CD8-positive, alpha-beta memory T cell (primary cell): ENCODE results near the gene TMEM184B. TPM values are rescaled to one million over a fixed set of nuclear protein-coding genes. Genes with fewer than 3 reads are reported as not detected.

Experiments
- CTCF ChIA-PET: fragments of 350-600 bp; sonication (Branson Sonifier 250); formaldehyde crosslinking; loops from one replicate; lab custom pipeline; 2021; ENCODE audit warnings: antibody characterized with exemption; lab: Charles Lee
- POLR2A ChIA-PET: fragments of 350-600 bp; sonication (Branson Sonifier 250); formaldehyde crosslinking; loops from one replicate; lab custom pipeline; 2021; ENCODE audit warnings: antibody characterized with exemption; lab: Charles Lee
- DNase-seq, 5 donors: peaks; one replicate each; pipeline versions ENCODE4 v3.0.0 to v3.0.0-alpha.2; 2020 to 2022; ENCODE audit warnings: mixed read lengths in 1 of 5
- H3K27ac ChIP-seq: one replicate; pipeline ENCODE4 v1.7.0; 2013; ENCODE audit warnings: low read depth, mild to moderate bottlenecking, low read length, moderate library complexity
- H3K27me3 ChIP-seq: 2 replicates; pipeline ENCODE4 v1.7.0; 2013; ENCODE audit warnings: low read length, mild to moderate bottlenecking; ENCODE audit not compliant: insufficient read depth, poor library complexity, severe bottlenecking
- H3K36me3 ChIP-seq: 2 replicates; pipeline ENCODE4 v1.7.0; 2013; ENCODE audit warnings: mild to moderate bottlenecking, low read length, moderate library complexity; ENCODE audit not compliant: insufficient read depth
- H3K4me1 ChIP-seq: 2 replicates; pipeline ENCODE4 v1.7.0; 2013; ENCODE audit warnings: mild to moderate bottlenecking, low read length, moderate library complexity; ENCODE audit not compliant: insufficient read depth
- H3K4me3 ChIP-seq: 2 replicates; pipeline ENCODE4 v1.7.0; 2013; ENCODE audit warnings: mild to moderate bottlenecking, low read length
- H3K9me3 ChIP-seq: 2 replicates; pipeline ENCODE4 v1.7.0; 2013; ENCODE audit warnings: mild to moderate bottlenecking, low read length
- H3K27ac Mint-ChIP-seq, 8 donors: one replicate each; pipeline ENCODE4 v1.8.0; 2020 to 2021; ENCODE audit warnings: mixed read lengths in 8 of 8, mild to moderate bottlenecking in 6 of 8, inconsistent platforms in 3 of 8, moderate library complexity in 3 of 8
- H3K27me3 Mint-ChIP-seq, 2 donors: one replicate each; pipeline ENCODE4 v1.8.0; 2020 to 2021; ENCODE audit warnings: mixed read lengths in 2 of 2, mild to moderate bottlenecking in 1 of 2, moderate library complexity in 1 of 2
- H3K36me3 Mint-ChIP-seq, 3 donors: one replicate each; pipeline ENCODE4 v1.8.0; 2020 to 2021; ENCODE audit warnings: mixed read lengths in 3 of 3, inconsistent platforms in 1 of 3, mild to moderate bottlenecking in 1 of 3
- H3K4me1 Mint-ChIP-seq, 3 donors: one replicate each; pipeline ENCODE4 v1.8.0; 2020 to 2021; ENCODE audit warnings: mixed read lengths in 3 of 3, inconsistent platforms in 1 of 3, mild to moderate bottlenecking in 1 of 3
- H3K4me3 Mint-ChIP-seq, 7 donors: one replicate each; pipeline ENCODE4 v1.8.0; 2020 to 2021; ENCODE audit warnings: mixed read lengths in 7 of 7, mild to moderate bottlenecking in 6 of 7, moderate library complexity in 4 of 7, inconsistent platforms in 2 of 7
- H3K9me3 Mint-ChIP-seq, 5 donors: one replicate each; pipeline ENCODE4 v1.8.0; 2020 to 2022; ENCODE audit warnings: mixed read lengths in 5 of 5, mild to moderate bottlenecking in 3 of 5, moderate library complexity in 2 of 5, inconsistent platforms in 1 of 5
- polyA plus RNA-seq: library from polyadenylated mRNA; unstranded; fragments of 300-500 nt; fragmentation: Illumina TruSeq; gene quantifications from one replicate; pipeline ENCODE4 v1.2.3, GENCODE V29; 2021
- total RNA-seq, 2 experiments: library from RNA; stranded (reverse); gene quantifications; one replicate each; pipeline ENCODE4 v1.2.3, GENCODE V29; 2021

TMEM184B gene
- total and polyA plus RNA-seq, 3 experiments from 2014 or later, result 23.4 to 31.7 (median 29.0) TPM

DNA sequence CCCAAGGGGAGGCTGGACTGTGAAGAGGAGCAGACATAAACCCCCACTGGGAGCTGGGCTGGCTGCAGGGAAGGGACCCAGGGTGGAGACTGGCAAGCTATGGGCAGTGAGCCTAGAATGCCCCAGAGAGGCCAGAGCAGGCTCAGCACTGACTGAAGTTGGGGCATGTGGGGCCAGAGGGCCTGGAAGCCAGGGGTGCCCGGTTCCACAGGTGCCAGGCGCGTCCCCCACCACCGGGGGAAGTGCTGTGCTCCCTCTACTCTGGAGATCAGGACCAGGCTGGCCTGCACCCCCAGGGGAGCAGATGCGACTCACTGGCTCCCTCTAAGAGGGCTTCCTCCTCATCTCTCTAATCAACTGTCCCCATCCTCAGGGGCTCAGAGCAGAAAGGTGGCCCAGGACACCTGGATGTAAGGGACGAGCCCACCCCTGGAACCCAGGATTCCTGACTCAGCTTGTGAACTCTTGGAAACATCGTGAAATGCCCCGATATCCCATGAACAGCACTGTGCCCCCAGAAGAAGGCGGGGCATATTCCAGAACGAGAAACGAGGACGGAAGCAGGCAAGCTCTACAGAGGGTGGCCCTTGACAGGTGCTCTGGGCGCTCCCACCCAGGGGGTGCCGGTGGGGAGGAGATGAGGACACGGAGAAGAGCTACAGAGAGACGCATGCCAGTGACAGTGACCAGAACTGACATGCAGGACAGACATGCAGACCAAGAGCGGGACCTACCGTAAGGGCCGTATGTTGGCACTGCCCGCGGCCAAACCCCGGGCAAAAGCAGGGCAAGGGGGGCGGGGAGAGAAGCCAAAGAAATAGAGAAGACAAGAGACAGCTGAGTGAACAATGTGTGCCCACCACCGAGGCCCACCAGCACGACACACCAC, 50.7 kb downstream of the TMEM184B start:
- H3K4me3 ChIP-seq, result no peak overlapping the region
- Mint-ChIP-seq H3K9me3 (no peaks in the 10 kb centered on the region), H3K27me3 (no peaks in the 10 kb centered on the region), H3K4me3 (no peak overlapping the region), H3K36me3 (peaks cover 0 to 44% (median 0%) of the 10 kb centered on the region in 3 donors), H3K4me1 (peaks cover 12 to 19% (median 18%) of the 10 kb centered on the region in 3 donors), H3K27ac (peak overlapping the region in 5 of 8 donors; percentile 17 to 85 (median 45))
- ChIA-PET POLR2A (no interaction called here), CTCF (no interaction called here)
- peaks cover 6% of the 10 kb centered on the region for H3K4me1 ChIP-seq
- DNase-seq, result no peak
- H3K36me3 ChIP-seq, result no peaks in the 10 kb centered on the region
- no peaks in the 10 kb centered on the region for H3K9me3 ChIP-seq
- no peaks in the 10 kb centered on the region for H3K27me3 ChIP-seq
- no peak overlapping the region for H3K27ac ChIP-seq

DNA sequence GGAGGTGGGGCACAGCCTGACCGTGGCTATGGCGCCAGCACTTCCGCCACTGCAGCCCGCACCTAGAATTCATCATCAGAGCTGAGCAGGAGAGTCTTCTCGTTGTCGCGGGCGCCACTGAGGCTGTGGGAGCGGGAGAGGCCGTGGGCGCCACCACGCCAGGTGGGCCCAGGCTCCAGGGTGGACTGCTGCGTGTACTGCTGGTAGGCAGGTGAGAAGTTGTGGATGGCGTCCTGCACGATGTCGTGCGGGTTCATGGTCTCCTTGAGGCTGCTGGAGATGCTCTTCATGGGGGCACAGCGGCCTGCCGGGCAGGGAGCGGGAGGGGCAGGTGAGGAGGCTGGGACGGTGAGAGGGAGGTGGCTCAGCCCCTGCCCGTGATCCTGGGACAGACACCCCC, 51.4 kb downstream of the TMEM184B start:
- DNase-seq, result no peak
- Mint-ChIP-seq H3K4me1 (peaks cover 12 to 21% (median 19%) of the 10 kb centered on the region in 3 donors), H3K9me3 (no peaks in the 10 kb centered on the region), H3K36me3 (peaks cover 0 to 44% (median under 1%) of the 10 kb centered on the region in 3 donors), H3K27me3 (no peaks in the 10 kb centered on the region), H3K27ac (peak overlapping the region in 2 of 8 donors; percentile 33 to 51), H3K4me3 (no peak overlapping the region)
- POLR2A ChIA-PET, result no interaction called here
- Histone ChIP-seq H3K27ac (no peak overlapping the region), H3K9me3 (no peaks in the 10 kb centered on the region), H3K4me1 (peaks cover 6% of the 10 kb centered on the region), H3K36me3 (no peaks in the 10 kb centered on the region), H3K4me3 (no peak overlapping the region), H3K27me3 (no peaks in the 10 kb centered on the region)
- CTCF ChIA-PET, result no interaction called here

DNA sequence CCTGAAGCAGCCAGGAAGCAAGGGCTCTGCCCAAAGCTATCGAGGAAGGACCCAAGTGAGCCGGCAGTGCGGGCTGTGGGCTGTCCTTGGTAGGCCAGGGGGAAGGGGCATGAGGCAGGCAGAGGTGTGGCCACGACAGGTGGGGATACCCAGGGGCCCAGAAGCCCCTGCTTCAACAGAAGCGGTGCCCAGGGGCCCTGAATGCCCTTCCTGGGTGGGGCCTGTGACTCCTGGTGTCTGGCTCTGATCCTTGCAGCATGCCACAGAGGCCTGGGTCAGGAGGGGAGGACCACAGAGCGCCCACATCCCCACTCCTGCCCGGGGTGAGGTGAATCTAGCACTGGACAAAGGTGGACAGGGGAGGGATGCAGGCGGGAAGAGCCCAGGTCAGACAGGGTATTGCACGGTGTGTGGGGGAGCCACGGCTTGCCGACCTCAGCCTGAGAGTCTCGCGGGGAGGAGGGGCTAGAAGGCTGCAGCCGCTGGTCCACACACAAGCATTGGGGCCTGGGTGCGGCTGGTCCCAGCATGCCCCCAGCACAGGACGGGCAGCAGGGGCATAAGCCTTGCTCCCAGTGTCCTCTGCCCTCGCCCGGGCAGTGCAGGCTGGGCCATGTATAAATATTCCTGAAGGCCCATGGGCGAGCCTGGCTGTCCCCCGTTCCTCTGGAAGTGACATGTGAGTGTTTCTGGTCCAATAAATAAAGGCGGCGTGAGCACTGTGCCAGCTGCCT, 52.0 kb downstream of the TMEM184B start:
- H3K27me3 ChIP-seq, result no peaks in the 10 kb centered on the region
- H3K27ac Mint-ChIP-seq, result peak overlapping the region in 3 of 8 donors; percentile 33 to 70 (median 51)
- H3K9me3 Mint-ChIP-seq, result no peaks in the 10 kb centered on the region
- ChIA-PET CTCF (no interaction called here), POLR2A (no interaction called here)
- no peaks in the 10 kb centered on the region for H3K9me3 ChIP-seq
- H3K36me3 ChIP-seq, result no peaks in the 10 kb centered on the region
- no peak overlapping the region for H3K4me3 ChIP-seq
- no peak overlapping the region for H3K4me3 Mint-ChIP-seq
- H3K27ac ChIP-seq, result no peak overlapping the region
- no peak for DNase-seq
- H3K27me3 Mint-ChIP-seq, result no peaks in the 10 kb centered on the region
- peaks cover 0 to 43% (median 2%) of the 10 kb centered on the region in 3 donors for H3K36me3 Mint-ChIP-seq
- H3K4me1 Mint-ChIP-seq, result peaks cover 12 to 21% (median 19%) of the 10 kb centered on the region in 3 donors
- peaks cover 6% of the 10 kb centered on the region for H3K4me1 ChIP-seq

DNA sequence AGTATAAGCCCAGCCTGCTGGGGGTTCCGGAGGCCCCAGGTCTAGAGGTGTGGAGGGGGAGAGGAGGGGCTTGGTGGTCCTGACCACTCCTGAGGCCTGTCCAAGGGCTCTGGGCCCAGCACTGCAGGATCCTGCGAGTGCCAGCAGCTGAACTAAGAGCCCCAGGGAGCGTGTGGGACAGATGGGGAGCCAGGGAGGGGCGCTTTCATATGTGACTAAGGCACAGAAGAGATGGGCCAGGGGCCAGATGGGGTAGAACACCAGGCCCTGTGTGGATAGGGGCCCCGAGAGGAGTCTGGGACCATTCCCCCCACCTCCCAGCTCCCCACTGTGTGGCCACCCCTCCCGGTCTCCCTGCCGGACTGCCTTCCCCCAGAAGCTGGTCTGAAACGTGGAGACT, 52.6 kb downstream of the TMEM184B start:
- H3K27ac Mint-ChIP-seq, result peak overlapping the region in 5 of 8 donors; percentile 39 to 83 (median 66)
- H3K27ac ChIP-seq, result no peak overlapping the region
- DNase-seq, result no peak
- peaks cover 6% of the 10 kb centered on the region for H3K4me1 ChIP-seq
- no peaks in the 10 kb centered on the region for H3K36me3 ChIP-seq
- no peaks in the 10 kb centered on the region for H3K9me3 Mint-ChIP-seq
- no peaks in the 10 kb centered on the region for H3K27me3 ChIP-seq
- peaks cover 13 to 22% (median 20%) of the 10 kb centered on the region in 3 donors for H3K4me1 Mint-ChIP-seq
- no peak overlapping the region for H3K4me3 Mint-ChIP-seq
- ChIA-PET CTCF (interaction anchor here (1.3 kb wide), 1 partner anchor 106 kb away, joined by 4 read pairs; no protein-coding TSS in a partner anchor), POLR2A (no interaction called here)
- no peaks in the 10 kb centered on the region for H3K9me3 ChIP-seq
- H3K27me3 Mint-ChIP-seq, result no peaks in the 10 kb centered on the region
- peaks cover 0 to 36% (median 2%) of the 10 kb centered on the region in 3 donors for H3K36me3 Mint-ChIP-seq
- no peak overlapping the region for H3K4me3 ChIP-seq

DNA sequence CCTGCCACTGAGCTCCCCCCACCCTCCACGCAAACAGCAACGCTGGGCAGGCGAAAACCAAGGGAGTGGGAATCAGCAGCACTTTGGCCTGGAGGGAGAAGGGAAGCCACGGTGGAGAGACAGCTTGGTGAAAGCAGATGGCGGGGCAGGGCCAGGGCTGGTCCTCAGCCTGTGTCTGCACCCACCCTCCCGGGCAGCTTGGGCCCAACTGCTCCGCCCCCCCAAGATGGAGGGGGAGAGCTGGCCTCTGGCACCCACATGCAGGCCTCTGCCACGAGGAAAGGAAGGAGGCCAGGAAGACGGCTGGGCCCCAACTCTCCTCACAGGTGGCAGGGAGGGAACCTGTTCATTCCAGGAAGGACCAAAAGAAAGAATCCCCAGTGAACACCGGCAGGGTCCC, 53.2 kb downstream of the TMEM184B start:
- no peaks in the 10 kb centered on the region for H3K27me3 ChIP-seq
- no peaks in the 10 kb centered on the region for H3K27me3 Mint-ChIP-seq
- H3K9me3 Mint-ChIP-seq, result no peaks in the 10 kb centered on the region
- CTCF ChIA-PET, result interaction anchor here (1.3 kb wide), 1 partner anchor 105 kb away, joined by 4 read pairs; no protein-coding TSS in a partner anchor
- peaks cover 0 to 31% (median 2%) of the 10 kb centered on the region in 3 donors for H3K36me3 Mint-ChIP-seq
- peaks cover 16 to 27% (median 23%) of the 10 kb centered on the region in 3 donors for H3K4me1 Mint-ChIP-seq
- peak overlapping the region; percentile 59 to 91 (median 69) for H3K27ac Mint-ChIP-seq
- no peak overlapping the region for H3K27ac ChIP-seq
- H3K4me3 Mint-ChIP-seq, result no peak overlapping the region
- H3K9me3 ChIP-seq, result no peaks in the 10 kb centered on the region
- peaks cover 6% of the 10 kb centered on the region for H3K4me1 ChIP-seq
- POLR2A ChIA-PET, result no interaction called here
- no peak overlapping the region for H3K4me3 ChIP-seq
- no peaks in the 10 kb centered on the region for H3K36me3 ChIP-seq
- DNase-seq, result no peak

DNA sequence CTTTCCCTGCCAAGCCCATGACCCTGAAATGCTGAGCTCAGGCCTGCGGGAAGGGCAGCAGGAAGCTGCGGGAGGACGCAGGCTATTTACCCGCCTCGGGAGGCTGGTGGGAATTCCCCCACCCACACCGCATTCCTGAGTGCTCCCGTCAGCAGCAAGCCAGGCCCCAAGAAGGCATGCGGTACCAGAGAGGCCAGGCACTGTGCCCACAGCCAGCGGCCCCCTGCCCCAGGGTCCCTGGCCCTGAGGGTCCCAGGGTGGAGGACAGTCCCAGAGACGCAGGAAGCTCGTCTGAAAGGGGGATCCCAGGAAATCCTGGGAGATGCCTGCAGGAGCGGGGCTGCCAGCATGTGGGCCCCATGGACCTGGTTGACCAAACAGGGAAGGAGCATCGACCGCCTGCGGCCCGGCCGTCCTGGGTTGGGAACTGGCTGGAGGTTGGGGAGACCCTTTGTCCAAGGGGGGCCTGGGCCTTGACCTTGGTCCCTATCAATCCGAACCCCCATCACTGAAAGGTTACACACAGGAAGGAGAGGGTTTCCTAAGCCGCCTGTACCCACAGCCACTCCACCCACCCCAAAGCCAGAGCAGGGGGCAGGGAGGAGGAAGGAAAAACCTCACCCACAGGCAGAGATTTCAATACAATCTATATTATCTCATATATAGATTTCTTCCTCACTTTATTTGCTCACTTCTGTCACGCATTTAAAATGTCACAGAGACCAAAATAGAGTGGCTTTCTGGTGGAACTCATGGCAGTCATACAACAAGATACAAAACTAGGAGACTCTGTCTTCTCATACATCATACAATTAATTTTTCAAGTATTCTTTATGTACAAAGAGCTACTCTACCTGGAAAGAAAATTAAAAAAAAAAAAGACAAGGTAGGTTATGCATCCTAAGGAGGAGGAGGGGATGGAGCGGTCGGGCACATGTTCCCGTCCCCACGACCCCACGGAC, 53.9 kb downstream of the TMEM184B start:
- H3K4me1 Mint-ChIP-seq, result peaks cover 16 to 32% (median 23%) of the 10 kb centered on the region in 3 donors
- no peaks in the 10 kb centered on the region for H3K9me3 Mint-ChIP-seq
- Histone ChIP-seq H3K9me3 (no peaks in the 10 kb centered on the region), H3K27me3 (no peaks in the 10 kb centered on the region), H3K36me3 (no peaks in the 10 kb centered on the region), H3K4me3 (no peak overlapping the region), H3K4me1 (peaks cover 8% of the 10 kb centered on the region), H3K27ac (no peak overlapping the region)
- peak in 3 of 5 donors; percentile 26 to 56 (median 40) for DNase-seq
- no peaks in the 10 kb centered on the region for H3K27me3 Mint-ChIP-seq
- ChIA-PET CTCF (interaction anchor here (1.3 to 2.8 kb wide), 2 partner anchors 12 to 104 kb away, joined by 4 to 9 read pairs; no protein-coding TSS in a partner anchor), POLR2A (no interaction called here)
- H3K36me3 Mint-ChIP-seq, result peaks cover 0 to 26% (median 2%) of the 10 kb centered on the region in 3 donors
- H3K4me3 Mint-ChIP-seq, result no peak overlapping the region
- H3K27ac Mint-ChIP-seq, result peak overlapping the region; percentile 59 to 91 (median 78)
